A673 (cell line): Measurements from ENCODE around the gene TJP1. TPM values are rescaled to one million over a fixed set of nuclear protein-coding genes. Genes with fewer than 3 reads are reported as not detected.
A peak's percentile ranks its signal among the peaks of the same experiment; 100 is the strongest.

Experiments used
- BruUV-seq: library from RNA; stranded (reverse); fragments of 400-500 nt; replicated peaks from 2 replicates; lab custom pipeline; 2021; lab: Mats Ljungman, UMichigan
- CTCF ChIA-PET: fragments of 300-600 bp; sonication (Branson Sonifier 250); formaldehyde crosslinking; loops from one replicate; lab custom pipeline; 2022; ENCODE audit warnings: antibody characterized with exemption; lab: Charles Lee
- POLR2A ChIA-PET: fragments of 300-600 bp; sonication (Branson Sonifier 250); formaldehyde crosslinking; loops from one replicate; lab custom pipeline; 2022; ENCODE audit warnings: antibody characterized with exemption; ENCODE audit not compliant: low non-redundant PET; lab: Charles Lee
- DNase-seq: peaks from one replicate; pipeline ENCODE4 v3.0.0-alpha.2; 2015; ENCODE audit warnings: low spot score
- H3K27ac ChIP-seq: fragments of 200-600 bp; sonication (generic); 2 replicates; pipeline ENCODE4 v1.5.1; 2016; ENCODE audit warnings: mixed run types, low read depth, mild to moderate bottlenecking, mixed read lengths, antibody characterized with exemption, low read length; ENCODE audit not compliant: poor library complexity, severe bottlenecking
- H3K27me3 ChIP-seq: fragments of 200-600 bp; sonication (generic); replicated peaks from 2 replicates; pipeline ENCODE4 v1.6.1; 2017; ENCODE audit warnings: mixed run types, low read depth, mild to moderate bottlenecking, mixed read lengths, antibody characterized with exemption, low read length; ENCODE audit not compliant: insufficient read depth, poor library complexity
- H3K36me3 ChIP-seq: fragments of 200-600 bp; sonication (generic); 2 replicates; pipeline ENCODE4 v1.6.1; 2016; ENCODE audit warnings: mixed run types, mild to moderate bottlenecking, mixed read lengths, antibody characterized with exemption, low read length; ENCODE audit not compliant: insufficient read depth, poor library complexity, severe bottlenecking
- H3K4me1 ChIP-seq: fragments of 200-600 bp; sonication (generic); 2 replicates; pipeline ENCODE4 v1.6.1; 2017; ENCODE audit warnings: mixed run types, mild to moderate bottlenecking, mixed read lengths, antibody characterized with exemption, low read length; ENCODE audit not compliant: insufficient read depth, poor library complexity, severe bottlenecking
- H3K4me3 ChIP-seq: fragments of 200-600 bp; sonication (generic); 2 replicates; pipeline ENCODE4 v1.5.1; 2016; ENCODE audit warnings: low read depth, mixed run types, mild to moderate bottlenecking, mixed read lengths, low read length; ENCODE audit not compliant: poor library complexity, severe bottlenecking
- H3K9me3 ChIP-seq: fragments of 200-600 bp; sonication (generic); 2 replicates; pipeline ENCODE4 v1.6.1; 2016; ENCODE audit warnings: mixed run types, low read depth, mild to moderate bottlenecking, mixed read lengths, antibody characterized with exemption, low read length; ENCODE audit not compliant: poor library complexity, severe bottlenecking
- CTCF ChIP-seq: fragments of 300-800, 200-600 bp; sonication (generic); conservative IDR thresholded peaks from 2 replicates; pipeline ENCODE4 v1.5.1; 2017; ENCODE audit warnings: low read depth, mild to moderate bottlenecking, antibody characterized with exemption, low read length, moderate library complexity, mixed read lengths
- EZH2 ChIP-seq: fragments of 200-600 bp; sonication (generic); IDR thresholded peaks from 2 replicates; pipeline ENCODE4 v1.6.1; 2017; ENCODE audit warnings: borderline replicate concordance, low read depth, mild to moderate bottlenecking, mixed read lengths, antibody characterized with exemption, low read length; ENCODE audit not compliant: poor library complexity, severe bottlenecking
- intact Hi-C: fragments of 100-400 bp; cut with micrococcal nuclease; formaldehyde crosslinking; loops from one replicate; pipeline ENCODE4 v1.10.0; 2022; ENCODE audit not compliant: unreplicated experiment
- total RNA-seq: library from RNA; stranded (reverse); gene quantifications from 2 replicates; pipeline ENCODE4 v1.2.3, GENCODE V29; 2021

Gene TJP1
- total RNA-seq, 1 experiment from 2014 or later: 34.7 TPM

- CTCF ChIA-PET: no interaction called here
- intact Hi-C loops: no loop called here
These were observed 3.0 kb upstream of the TJP1 start for GRCh38 chr15:29825227-29825626.

GRCh38 chr15:29822684-29823459 lies 604 bp upstream of the TJP1 start:
- H3K27me3 ChIP-seq: no peaks in the 10 kb centered on the region
- CTCF ChIA-PET: no interaction called here
- peak overlapping the region; percentile 76 for H3K4me3 ChIP-seq
- peaks cover 34% of the 10 kb centered on the region for H3K4me1 ChIP-seq
- no peaks in the 10 kb centered on the region for H3K9me3 ChIP-seq
- TF ChIP-seq EZH2 (no peak), CTCF (no peak)
- POLR2A ChIA-PET: no interaction called here
- intact Hi-C loops: no loop called here
- BruUV-seq: no TSS peak
- no peaks in the 10 kb centered on the region for H3K36me3 ChIP-seq
- DNase-seq: no peak
- no peak overlapping the region for H3K27ac ChIP-seq

More at GRCh38 chr15:29825227-29825626, 3.0 kb upstream of the TJP1 start:
- BruUV-seq: no TSS peak
- Histone ChIP-seq H3K27me3 (no peaks in the 10 kb centered on the region), H3K9me3 (no peaks in the 10 kb centered on the region), H3K27ac (no peak overlapping the region), H3K4me3 (no peak overlapping the region), H3K36me3 (no peaks in the 10 kb centered on the region), H3K4me1 (peaks cover 29% of the 10 kb centered on the region)
- DNase-seq: peak; percentile 81
- no peak for TF ChIP-seq CTCF
- no peak for TF ChIP-seq EZH2
- POLR2A ChIA-PET: no interaction called here

- H3K27me3 ChIP-seq: no peaks in the 10 kb centered on the region
- no TSS peak for BruUV-seq
- no peaks in the 10 kb centered on the region for H3K9me3 ChIP-seq
- CTCF ChIA-PET: no interaction called here
- intact Hi-C loops: no loop called here
- peaks cover 24% of the 10 kb centered on the region for H3K4me1 ChIP-seq
- H3K4me3 ChIP-seq: peak overlapping the region; percentile 76
- TF ChIP-seq EZH2: no peak
- TF ChIP-seq CTCF: no peak
- H3K36me3 ChIP-seq: no peaks in the 10 kb centered on the region
- peak; percentile 68 for DNase-seq
- peak overlapping the region; percentile 75 for H3K27ac ChIP-seq
- POLR2A ChIA-PET: no interaction called here
These were observed 710 bp downstream of the TJP1 start for GRCh38 chr15:29821416-29822099.
